Medulla oblongata (tissue), 1 donor: ENCODE data around the gene LZTS2.
"Not testable (repeated sequence)": the region's sequence is repeated elsewhere in the genome, so short reads cannot be mapped to it uniquely, and the experiment has no call there.

ENCODE experiments used
- DNase-seq: peaks from one replicate; pipeline ENCODE4 v3.0.0-alpha.2; 2015; ENCODE audit errors: extremely low spot score

LZTS2 gene

GRCh38 chr10:100999742-101000126 lies at the start of gene LZTS2:
TSS of gene LZTS2 (plus strand) at chr10:100999808. CDS start at chr10:101002539, 2,731 bp downstream.
- no peak for DNase-seq

GRCh38 chr10:100960251-100960650 lies 39.4 kb upstream of the LZTS2 start:
- DNase-seq = no peak

GRCh38 chr10:100962351-100963080 lies 37.1 kb upstream of the LZTS2 start:
- no peak for DNase-seq

DNA sequence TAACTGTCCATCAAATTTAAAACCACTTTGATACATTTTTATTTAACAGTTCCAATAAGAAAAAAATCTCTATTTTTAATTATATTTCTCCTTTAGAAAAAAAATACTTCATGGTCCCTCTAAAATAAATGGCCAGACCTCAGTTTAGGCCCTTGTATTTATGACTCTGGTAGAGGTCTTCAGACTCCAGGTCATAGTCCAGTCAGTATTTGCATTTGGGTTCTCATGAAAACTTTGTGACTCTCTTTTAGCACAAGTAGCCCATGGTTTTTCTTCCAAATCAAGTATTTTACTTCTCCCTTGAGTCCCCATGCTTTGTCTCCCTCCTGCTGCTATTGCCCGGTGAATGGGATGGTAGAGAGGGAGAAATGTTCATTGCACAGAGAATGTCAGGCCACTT lies 35.8 kb upstream of the LZTS2 start:
- DNase-seq = no peak

- DNase-seq = no peak
Observed at GRCh38 chr10:100965820-100966219, 33.8 kb upstream of the LZTS2 start.

- DNase-seq = no peak
Observed at GRCh38 chr10:100966887-100967286, 32.7 kb upstream of the LZTS2 start.

GRCh38 chr10:100967332-100967731 lies 32.3 kb upstream of the LZTS2 start:
- DNase-seq = no peak

DNA sequence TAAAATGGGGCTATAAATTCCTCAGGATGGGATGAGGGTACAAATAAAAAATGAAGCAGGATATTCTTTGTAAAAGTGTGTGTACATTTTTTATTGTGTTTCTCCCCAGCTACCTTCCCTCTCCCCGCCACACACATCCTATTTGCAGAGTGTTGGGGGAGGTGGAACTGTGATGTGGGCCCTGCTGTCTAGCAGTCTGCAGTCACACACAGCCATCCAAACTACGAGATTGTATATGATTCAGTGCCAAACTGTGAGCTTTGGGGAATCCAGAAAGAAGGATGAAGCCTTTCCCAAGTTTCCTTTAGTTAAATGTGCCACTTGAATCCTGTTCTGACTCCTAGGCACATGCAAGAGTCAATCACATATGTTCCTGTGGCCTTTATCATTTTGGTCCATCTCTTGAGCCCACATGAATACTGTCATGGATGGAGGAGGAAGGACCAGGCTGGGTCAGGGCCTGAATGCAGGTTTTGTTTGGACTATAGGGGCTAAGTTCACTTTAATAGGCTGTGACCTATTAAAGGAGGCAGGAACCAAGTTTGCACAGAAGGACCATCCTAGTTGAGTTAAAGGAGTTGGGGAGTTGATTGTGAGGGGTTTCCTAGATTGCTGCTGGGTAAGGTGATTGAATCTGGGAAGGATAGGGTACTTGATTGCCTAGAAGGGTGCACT lies 31.4 kb upstream of the LZTS2 start:
- DNase-seq = no peak

DNA sequence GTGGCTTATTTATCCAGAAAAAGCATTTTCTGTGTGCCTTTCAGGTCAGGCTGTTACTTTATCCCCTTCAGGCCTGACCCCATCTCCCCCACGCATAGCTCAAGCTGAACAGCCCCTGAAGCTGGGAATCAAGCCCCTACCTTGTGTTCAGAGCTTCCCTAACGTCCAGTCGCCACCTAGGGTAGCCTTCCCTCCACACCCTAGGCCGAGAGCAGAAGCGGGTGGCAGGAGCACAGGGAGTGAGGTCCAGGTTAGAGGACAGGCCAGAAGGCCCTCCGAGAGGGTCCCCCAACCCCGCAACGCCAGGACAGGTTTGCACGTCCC lies 30.8 kb upstream of the LZTS2 start:
- DNase-seq = no peak

- peak; percentile 24 for DNase-seq
Observed at GRCh38 chr10:100969187-100970075, 30.2 kb upstream of the LZTS2 start, which contains the start of gene SEMA4G. TSS of gene SEMA4G (plus strand) at chr10:100969504. CDS start at chr10:100972913, 3,409 bp downstream.

- DNase-seq = no peak
Observed at GRCh38 chr10:100970076-100970913, 29.3 kb upstream of the LZTS2 start.

DNA sequence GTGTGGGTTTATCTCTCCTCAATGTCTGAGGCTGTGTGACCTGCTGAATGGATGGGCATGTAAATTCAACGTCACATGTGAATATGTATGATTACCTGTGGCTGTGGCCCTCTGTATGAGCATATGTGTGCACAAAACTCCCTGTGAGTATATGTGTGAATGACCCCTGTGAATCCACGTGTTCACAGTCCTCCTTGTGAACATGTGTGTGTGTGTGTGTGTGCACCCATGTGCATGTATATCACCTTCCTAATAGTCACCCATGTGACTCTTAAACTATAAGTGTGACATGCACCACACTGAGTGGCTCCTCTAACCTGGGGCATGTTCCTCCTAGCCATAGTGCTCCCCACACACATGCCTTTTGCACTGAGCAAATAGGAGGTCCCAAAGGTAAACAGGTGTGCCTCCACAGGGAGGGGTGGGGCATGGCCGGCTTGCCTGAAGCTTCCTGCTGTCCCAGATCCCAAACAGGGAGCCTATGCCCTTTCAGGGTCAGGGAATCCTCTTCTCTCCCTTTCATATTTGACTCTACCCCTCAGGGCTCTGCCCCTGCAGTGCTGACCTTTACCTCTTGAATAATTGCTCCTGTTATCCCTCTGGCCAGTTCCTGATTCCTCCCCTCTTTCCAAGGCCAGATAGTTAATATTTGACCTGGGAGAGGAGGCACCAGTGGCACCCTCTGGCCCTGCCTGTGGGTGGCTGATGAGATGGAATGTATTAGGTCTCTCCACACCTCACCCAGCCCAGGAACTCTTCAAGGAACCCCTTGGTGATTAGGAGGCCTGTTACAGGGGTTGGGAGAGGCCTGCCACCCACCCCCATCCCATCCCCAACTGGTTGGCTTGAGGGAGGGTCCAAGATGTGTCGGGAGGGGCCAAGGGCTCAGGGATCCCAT lies 28.4 kb upstream of the LZTS2 start:
- DNase-seq = no peak

- DNase-seq = no peak
Observed at GRCh38 chr10:100972115-100972903, 27.3 kb upstream of the LZTS2 start.

DNA sequence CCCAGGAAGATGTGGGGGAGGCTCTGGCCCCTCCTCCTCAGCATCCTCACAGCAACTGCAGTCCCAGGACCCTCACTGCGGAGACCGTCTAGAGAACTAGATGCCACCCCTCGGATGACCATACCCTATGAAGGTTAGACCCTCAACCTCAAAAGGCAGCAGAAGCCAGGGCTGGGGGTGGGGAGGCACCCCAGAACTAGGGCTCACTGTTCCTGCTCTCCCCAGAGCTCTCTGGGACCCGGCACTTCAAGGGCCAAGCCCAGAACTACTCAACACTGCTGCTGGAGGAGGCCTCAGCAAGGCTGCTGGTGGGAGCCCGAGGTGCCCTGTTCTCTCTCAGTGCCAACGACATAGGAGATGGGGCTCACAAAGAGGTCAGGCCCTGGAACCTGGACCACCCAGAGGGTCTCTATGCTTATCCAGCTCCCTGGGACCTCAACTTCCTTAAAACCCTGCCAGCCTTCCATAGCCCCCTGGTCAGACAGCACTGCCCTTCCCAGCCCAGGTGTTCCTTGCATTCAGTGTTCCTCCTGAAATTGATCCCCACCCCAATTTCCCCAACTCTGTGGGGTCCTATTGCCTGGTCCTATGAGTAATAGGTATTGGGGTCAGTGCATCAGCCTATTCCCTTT lies 26.6 kb upstream of the LZTS2 start:
- DNase-seq = no peak

DNA sequence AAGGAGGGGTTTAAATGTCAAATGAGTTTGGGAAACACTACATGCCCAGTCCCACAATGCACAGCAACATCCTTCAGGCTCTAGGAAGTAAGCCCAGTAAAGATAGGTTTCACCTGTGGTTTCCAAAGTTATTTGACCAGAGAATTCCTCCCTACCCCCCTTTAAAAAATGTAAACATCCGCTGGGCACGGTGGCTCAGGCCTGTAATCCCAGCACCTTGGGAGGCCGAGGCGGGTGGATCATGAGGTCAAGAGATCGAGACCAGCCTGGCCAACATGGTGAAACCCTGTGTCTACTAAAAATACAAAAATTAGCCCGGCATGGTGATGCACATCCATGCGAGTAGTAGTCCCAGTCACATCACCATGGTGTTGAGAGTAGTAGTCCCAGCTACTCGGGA lies 24.2 kb upstream of the LZTS2 start:
- DNase-seq = not testable (repeated sequence)

DNA sequence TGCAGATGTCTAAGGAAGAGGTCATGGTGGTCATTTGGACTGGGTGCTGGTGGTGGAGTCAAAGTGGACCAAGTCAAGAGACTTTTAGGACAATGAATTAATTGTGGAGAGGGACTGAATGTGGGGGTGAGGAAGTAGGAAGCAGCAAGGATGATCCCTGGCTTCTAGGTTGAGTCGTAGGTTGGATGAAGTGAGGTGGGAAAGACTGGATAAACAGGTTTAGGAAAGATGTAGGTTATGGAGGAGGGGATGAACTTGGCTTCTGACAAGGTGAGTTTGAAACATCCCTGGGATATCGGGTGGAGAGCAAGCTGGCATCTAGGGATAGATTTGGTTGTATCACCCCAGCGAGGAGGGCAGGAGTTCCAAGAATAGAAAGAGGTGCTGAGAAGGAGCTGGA lies 22.7 kb upstream of the LZTS2 start:
- DNase-seq = no peak

GRCh38 chr10:100977436-100977835 lies 22.2 kb upstream of the LZTS2 start:
- no peak for DNase-seq

DNA sequence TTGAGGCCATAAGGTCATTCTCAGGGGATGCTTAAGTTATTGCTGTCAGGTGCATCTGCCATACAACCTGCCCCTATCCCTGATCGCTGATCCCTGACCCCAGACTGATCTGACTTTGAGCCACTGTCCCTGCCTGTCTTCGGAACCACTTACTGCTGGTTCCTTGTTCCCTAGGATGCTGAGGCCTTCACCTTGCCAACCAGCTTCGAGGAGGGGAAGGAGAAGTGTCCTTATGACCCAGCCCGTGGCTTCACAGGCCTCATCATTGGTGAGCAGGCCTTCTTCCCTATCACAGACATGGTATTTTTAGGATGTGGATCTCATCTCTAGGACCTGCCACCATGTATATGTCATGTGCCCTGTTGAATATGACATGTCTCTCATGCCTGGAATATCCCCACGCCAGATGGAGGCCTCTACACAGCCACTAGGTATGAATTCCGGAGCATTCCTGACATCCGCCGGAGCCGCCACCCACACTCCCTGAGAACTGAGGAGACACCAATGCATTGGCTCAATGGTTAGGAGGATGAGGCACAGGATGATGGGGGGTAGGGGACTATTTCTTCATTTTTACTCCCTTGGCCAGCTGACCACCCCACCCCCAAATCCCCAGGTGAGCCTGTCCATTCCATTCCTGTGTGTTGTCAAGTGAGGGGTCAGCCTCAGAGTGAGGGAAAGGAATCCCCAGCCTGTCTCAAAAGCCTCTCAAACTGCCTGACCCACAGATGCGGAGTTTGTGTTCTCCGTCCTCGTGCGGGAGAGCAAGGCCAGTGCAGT lies 21.3 kb upstream of the LZTS2 start:
- no peak for DNase-seq

DNA sequence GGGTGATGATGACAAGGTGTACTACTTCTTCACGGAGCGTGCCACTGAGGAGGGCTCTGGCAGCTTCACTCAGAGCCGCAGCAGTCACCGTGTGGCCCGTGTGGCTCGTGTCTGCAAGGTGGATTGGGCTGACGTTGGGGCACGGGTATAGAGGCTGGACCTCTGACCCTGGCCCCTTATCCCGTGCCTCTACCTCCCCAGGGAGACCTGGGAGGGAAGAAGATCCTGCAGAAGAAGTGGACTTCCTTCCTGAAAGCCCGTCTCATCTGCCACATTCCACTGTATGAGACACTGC lies 20.8 kb upstream of the LZTS2 start:
- no peak for DNase-seq
